CD4-positive, alpha-beta T cell treated with Interleukin-21 for 1 hour (primary cell): ENCODE measurements around the gene GTPBP2.
"Not testable (repeated sequence)": the region's sequence is repeated elsewhere in the genome, so short reads cannot be mapped to it uniquely, and the experiment has no call there.

ENCODE experiments used
- DNase-seq: peaks from one replicate; pipeline ENCODE4 v3.0.0-alpha.2; 2020

The GTPBP2 gene

GRCh38 chr6:43657221-43657802 lies 28.2 kb upstream of the GTPBP2 start:
- no peak for DNase-seq

DNA sequence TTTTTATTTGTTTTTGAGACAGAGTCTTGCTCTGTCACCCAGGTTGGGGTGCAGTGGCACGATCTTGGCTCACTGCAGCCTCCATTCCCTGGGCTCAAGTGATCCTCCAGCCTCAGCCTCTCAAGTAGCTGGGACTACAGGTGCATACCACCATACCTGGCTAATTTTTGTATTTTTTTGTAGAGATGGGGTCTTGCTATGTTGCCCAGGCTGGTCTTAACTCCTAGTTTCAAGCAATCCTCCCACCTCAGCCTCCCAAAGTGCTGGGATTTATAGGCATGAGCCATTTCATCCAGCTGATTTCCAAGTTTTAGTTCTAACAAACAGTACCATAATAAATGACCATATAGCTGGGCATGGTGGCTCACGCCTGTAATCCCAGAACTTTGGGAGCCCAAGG lies 23.8 kb upstream of the GTPBP2 start:
- not testable (repeated sequence) for DNase-seq

DNA sequence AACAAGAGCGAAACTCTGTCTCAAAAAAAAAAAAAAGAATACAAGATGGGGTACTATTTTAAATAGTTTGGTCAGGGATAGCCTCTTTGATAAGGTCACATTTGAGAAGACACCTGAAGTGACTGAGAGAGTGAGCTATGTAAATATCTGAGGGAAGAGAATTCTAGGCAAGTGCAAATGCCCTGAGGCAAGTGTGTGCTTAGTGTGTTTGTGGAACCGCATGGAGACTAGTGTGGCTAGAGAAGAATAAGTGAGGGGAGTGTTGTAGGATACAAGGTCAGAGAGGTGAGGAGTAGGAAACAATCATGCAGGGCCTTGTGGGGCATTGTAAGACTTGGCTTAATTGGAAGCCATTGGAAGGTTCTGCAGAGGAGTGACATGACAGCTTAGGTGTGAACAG lies 19.2 kb upstream of the GTPBP2 start:
- DNase-seq, result no peak

DNA sequence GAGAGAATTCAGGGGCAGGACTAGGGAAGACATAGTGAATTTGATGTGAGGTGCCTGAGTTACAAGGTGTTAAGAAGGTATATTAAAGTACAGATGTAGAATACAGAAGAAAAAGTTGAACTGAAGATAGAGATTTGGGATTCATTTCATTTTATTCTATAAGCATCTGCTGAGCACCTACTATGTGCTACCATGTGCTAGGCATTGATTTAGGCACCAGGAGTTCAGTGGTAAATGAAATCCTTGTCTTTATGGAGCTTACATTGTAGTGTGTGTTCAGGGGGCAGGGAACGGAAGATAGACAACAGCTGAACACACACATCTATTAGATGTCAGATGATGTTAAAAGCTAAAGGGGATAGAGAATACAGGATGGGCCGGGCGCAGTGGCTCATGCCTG lies 18.5 kb upstream of the GTPBP2 start:
- no peak for DNase-seq

- no peak for DNase-seq
Measured at GRCh38 chr6:43645613-43645964, 16.5 kb upstream of the GTPBP2 start.

DNA sequence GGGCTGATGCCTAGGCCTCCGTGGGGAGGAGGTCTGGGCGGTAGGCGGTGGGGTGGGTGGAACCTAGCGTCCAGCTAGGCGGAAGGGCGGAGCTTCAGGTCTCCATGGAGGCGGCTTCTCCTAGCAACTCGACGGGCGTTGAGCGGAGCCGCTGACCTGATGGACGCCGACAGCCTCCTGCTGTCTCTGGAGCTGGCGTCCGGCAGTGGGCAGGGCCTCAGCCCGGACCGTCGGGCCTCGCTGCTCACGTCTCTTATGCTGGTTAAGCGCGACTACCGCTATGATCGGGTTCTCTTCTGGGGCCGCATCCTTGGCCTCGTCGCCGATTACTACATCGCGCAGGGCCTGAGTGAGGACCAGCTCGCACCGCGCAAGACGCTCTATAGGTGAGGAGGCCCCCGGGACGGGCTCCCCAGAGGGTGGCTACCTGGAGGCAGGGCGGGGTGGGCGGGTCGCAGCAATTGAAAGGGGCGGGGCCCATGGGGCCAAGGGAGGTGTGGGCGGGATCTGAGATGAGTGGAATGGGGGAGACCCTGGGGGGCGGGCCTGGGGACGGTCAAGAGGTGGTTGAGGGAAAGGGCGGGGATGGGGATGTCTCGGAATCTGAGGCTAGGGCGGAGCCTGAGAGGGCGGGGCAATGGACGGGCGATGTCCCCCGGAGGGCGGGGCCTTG lies 16.0 kb upstream of the GTPBP2 start, which contains the start of gene RSPH9:
TSS of gene RSPH9 (plus strand) at position 97 of the 673 bp plus-strand sequence. CDS start at position 160, 63 bp downstream.
- DNase-seq, result peak; percentile 76

DNA sequence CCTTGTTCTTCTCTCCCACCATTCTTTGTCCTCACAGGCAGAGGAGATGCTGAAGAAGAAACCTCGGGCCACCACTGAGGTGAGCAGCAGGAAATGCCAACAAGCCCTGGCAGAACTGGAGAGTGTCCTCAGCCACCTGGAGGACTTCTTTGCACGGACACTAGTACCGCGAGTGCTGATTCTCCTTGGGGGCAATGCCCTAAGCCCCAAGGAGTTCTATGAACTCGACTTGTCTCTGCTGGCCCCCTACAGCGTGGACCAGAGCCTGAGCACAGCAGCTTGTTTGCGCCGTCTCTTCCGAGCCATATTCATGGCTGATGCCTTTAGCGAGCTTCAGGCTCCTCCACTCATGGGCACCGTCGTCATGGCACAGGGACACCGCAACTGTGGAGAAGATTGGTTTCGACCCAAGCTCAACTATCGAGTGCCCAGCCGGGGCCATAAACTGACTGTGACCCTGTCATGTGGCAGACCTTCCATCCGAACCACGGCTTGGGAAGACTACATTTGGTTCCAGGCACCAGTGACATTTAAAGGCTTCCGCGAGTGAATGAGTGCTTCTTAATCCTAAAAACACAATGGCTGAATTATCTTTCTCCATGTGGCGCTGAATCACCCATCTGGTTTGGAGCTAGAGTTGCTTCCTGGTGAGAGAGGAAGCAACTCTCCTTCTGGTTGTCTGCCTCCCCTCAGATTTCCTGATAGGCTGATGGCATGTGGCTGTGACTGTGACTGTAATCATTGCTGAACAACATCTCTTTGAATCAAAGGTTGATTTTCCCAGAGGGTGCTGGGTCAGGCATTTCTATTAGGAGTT lies 11.1 kb upstream of the GTPBP2 start:
- DNase-seq, result no peak

DNA sequence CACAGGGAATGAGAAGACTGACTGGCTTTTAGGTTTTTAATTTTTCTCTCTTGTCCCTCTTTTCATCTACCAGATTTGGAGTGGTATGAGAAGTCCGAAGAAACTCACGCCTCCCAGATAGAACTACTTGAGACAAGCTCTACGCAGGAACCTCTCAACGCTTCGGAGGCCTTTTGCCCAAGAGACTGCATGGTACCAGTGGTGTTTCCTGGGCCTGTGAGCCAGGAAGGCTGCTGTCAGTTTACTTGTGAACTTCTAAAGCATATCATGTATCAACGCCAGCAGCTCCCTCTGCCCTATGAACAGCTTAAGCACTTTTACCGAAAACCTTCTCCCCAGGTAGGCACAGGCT lies 7.2 kb upstream of the GTPBP2 start:
- DNase-seq, result peak; percentile 22

DNA sequence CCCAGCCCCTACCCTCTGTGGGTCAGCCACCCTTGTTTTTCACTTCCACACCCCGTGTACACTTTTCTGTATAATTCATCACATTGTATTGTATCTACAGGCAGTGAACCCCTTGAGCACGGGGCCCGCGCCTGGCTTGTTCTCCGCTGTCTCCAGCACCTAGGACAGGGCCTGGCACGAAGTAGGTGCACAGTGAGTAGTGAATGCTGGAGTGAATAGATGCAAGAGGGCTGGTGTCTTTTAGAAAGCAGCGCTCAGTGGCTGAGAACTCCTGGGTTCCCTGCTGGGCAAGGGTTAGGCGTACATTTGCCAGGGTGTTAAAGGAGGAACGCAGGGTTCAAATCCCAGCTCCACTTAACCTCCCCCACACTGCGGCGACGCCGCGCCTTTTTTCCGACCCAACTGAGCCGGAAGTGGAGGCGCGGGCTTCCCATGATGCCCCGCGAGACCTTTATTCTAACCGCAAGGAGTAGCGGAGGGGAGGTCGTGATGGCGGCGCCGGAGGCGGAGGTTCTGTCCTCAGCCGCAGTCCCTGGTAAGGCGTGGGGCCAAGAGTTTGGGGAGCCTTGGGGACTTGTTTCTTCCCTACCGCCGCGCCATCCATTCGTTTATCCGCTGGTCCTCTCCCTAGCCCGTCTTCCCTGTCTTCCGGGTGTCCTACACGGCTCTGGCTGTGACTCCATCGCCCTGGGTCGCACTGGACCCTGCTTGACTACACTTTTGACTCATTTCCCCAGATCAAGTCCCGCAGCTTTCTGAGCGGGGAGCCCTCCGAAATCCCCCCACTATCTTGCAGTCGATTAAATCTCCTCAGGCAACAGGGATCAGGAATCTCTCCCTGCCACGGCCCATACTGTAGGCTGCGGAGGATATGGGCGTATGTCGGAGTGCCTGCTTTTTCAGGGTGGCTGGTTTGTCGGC lies 6.6 kb upstream of the GTPBP2 start, which contains the start of gene MAD2L1BP:
TSS of gene MAD2L1BP (plus strand) at position 454 of the 921 bp plus-strand sequence. CDS start at position 490, 36 bp downstream.
- peak; percentile 83 for DNase-seq

DNA sequence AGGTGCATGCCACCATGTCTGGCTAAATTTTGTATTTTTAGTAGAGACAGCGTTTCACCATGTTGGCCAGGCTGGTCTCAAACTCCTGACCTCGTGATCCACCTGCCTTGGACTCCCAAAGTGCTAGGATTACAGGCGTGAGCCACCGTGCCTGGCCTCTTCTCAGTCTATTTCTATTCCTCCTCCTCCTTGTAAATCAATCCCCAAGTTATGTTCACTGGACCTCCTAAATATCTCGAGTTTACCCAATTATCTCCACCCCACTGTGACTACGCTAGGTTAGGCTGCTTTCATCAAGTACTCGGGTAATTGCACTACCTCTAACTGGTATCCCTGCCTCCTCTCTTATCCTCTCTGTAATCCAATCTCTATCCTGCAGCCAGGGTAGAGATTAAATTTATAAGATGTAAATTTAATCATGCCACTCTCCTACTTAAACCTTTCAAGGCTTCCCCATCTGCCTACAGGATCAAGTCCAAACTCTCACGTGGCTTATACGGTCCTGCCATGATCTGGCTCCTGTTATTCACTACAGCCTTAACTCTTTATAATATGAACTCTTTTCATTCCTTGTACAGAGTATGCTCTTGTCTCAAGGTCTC lies 5.7 kb upstream of the GTPBP2 start:
- no peak for DNase-seq

DNA sequence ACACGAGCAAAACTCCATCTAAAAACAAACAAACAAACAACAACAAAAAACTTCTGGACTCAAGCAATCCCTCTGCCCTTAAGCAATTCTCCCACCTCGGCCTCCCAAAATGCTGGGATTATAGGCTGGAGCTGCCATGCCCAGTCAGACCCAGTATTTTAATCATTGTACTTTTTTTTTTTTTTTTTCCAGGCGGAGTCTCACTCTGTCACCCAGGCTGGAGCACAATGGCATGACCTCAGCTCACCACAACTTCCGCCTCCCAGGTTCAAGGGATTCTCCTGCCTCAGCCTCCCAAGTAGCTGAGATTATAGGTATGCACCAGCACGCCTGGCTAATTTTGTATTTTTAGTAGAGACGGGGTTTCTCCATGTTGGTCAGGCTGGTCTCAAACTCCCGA lies 3.9 kb upstream of the GTPBP2 start:
- not testable (repeated sequence) for DNase-seq

GRCh38 chr6:43630980-43631619 lies 2.0 kb upstream of the GTPBP2 start:
- DNase-seq, result no peak

DNA sequence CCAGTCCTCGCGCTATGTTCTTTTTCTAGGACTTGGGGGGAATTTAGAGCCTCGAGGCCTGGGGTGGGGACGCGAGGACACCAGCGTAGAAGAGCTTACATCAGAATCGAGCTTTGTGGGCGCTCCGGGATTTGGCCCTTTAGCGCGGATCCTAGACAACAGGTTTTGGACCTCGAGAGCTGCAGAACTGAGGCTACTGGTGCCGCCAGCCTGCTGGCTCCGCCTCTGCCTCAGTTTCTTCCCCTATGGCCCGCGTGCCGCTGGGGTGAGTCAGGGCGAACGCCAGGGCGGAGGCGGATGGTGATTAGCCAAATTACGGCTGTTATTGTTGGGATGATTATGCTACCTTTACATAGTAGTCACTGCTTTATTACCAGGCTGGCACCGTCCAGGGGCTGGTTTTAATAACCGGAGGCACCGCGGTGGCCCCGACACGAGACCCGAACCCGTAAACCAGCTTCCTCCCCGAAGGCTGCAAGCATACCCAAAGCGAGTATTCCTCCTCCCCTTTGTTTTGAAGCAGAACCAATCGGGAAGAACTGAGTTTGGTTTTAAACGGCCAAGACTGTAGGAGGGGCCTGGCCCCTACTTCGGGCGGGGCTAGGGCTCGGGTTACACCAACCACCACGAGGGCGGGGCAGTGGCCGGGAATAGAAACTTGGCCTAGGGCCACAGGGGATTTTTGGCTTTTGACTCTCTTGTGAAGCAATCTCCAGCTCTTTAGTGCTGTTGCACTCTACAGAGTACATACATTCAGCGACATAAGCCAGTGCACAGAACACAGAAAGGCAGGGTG lies 639 bp upstream of the GTPBP2 start:
- DNase-seq, result peak; percentile 95

DNA sequence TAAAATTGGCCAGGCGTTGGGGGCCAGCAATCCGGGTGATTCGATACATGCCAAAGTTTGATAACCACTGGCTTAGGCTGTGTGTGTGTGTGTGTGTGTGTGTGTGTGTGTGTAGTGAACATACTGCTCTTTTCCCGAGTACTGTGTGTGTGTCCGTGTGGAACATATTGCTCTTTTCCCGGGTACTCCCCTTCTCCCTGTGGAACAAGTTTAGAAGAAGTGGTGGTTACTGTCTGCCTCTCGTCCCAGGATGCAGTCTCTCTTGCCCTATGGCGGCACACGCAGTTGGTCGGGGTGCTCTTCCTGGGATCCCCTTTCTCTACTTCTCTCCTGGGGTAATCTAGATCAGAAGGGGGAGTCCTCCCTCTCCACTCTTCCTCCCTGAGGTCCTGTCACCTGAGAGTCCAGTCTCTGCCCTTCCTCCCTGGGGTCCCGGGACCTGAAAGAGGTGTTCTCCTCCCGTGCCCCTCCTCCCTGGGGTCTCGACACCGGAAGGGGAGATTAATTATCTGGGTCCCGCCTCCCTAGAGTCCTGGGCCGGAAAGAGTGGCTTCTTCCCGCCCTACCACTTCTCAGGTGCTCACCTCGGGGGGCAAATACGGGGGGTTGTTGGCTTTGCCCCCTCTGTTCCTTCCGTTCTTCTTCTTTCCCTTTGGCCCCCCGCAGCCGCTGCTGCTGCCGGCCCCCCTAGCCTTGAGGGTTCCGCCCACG lies 516 bp downstream of the GTPBP2 start:
- DNase-seq, result peak; percentile 67

DNA sequence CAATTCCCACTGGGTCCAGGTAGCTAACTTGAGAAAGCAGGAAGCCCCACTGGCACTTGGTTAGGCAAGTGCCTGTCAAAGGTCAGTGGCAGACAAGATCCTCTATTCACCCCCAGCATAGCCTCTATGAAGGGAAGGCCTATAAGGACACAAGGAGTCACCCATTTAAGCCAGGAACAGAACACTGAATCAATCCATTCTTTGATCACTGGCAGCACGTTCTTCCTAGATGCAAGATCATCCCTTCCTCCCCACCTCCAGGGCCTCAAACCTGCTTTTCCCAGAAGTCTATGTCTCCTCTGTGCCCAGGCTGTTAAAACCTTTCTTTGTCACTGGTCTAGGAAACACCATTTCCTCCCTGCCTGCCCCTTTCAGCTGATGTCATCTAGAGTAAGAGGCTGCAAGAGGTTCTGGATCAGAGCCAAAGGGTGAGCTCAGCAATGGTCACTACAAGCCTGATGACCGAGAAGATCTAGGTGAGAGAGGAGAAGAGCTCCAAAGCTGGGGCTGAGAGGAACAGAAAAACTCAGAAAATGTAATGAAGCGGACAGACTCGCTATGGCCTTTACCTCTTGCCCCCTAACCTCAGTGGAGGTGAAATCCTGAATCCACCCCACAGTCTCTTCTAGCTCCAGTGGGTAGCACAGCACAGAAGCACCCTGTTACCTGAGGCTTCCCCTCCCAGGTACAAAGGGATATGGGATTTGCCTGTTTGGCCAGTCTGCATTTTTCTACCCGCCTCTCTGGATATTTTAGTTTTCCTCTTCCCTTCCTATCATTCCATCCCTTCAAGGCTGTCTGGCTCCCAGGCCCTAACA lies 1.8 kb downstream of the GTPBP2 start:
- DNase-seq, result no peak

- no peak for DNase-seq
Measured at GRCh38 chr6:43625393-43625992, 3.6 kb downstream of the GTPBP2 start.

- no peak for DNase-seq
Measured at GRCh38 chr6:43624786-43625288, 4.2 kb downstream of the GTPBP2 start.

DNA sequence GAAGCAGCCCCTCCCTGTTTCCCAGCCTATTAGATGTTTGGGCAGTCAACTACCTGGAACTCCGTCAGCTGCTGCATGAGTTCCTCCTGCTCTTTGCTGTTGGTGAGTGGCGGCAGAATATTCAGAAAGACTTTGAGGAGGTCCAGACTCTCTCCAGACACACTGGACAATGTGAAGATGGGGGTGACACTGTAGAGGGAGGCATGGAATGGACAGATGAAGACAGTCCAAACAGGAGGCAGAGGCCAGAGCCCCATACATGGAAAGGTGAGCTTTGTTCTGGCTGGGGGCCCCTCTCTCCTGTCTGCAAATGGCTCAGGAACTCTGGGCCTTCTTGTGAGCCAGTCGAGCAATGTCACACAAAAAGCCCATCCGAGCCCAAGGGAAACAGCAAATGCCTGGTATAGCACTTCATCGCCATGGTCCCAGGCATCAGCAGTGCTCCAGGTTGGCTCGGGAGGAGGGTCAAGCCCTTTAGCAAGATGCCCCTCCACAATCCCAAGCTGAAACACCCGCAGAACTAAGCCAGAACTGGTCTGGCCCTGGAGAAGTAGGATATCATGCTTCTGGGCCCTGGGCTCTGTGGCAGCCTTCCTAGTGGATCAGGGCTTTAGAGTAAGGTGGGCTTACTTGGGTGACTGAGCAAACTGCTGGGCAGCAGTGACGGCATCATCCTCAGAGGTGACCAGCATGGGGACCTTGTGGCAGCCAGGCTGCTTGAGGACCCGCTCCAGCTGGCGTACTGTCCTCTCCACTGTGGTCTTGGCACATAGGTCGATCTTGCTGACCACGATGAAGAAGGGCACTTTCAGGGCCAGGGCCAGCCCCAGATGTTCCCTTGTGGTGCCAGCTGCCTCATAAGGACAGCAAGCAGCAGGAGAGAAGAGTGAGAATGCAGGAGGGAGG lies 4.9 kb downstream of the GTPBP2 start:
- no peak for DNase-seq
